ENCODE data around the gene MYO15A. TPM values are rescaled to one million over a fixed set of nuclear protein-coding genes. Genes with fewer than 3 reads are reported as not detected.

The MYO15A gene
- total RNA-seq, 1 experiment from 2014 or later: 0.26 TPM

DNA sequence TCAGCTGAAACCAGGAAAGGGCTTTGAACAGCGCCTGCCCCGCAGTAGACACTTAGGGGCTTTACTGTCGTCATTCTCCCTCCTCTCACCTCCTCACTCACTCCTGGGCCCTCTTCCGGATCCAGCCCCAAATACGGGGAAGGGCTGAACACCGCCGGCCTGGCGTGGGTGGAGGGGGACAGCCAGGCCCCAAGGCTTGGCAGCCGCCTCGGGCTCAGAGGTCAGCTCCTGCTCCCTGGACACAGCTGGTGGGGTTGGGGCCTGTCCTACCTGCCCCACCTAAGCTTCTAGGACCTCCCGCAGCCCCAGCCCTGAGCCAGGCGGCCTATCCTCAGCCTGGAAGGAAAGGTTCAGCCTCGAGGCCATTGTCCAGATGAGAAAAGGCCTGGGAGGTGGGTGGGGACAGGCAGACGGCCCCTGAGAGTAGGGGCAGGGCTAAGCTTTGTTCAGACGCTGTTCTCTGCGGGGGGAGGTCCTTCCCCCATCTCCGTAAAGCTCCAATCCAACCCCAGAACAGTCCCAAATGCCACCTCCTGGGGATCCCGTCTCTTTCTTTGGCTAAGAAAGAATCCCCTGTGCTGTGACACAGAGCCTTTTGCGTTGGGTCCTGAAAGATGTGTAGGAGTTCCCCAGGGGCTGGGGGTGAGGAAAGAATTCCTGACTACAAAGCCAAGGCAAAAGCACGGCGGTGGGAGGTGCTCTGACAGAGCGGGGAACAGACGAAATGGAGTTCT is 116.0 kb downstream of the MYO15A start:
- DNase-seq (no peak), ATAC-seq (no peak)
- Histone ChIP-seq H3K9me2 (replicated peaks; ENCODE audit: low read length) (no peaks in the 10 kb centered on the region), H2AFZ (ENCODE audit: low read length) (peak overlapping the region; percentile 76), H3K27ac (ENCODE audit: low read length) (no peak overlapping the region), H4K20me1 (ENCODE audit: low read length) (no peaks in the 10 kb centered on the region), H3K9ac (ENCODE audit: low read length) (no peak overlapping the region), H3K27me3 (ENCODE audit: low read length) (no peaks in the 10 kb centered on the region), H3K36me3 (ENCODE audit: low read depth, low read length) (no peaks in the 10 kb centered on the region), H3F3A (ENCODE audit: low read length, unreplicated experiment) (no peaks in the 10 kb centered on the region), H3K4me1 (ENCODE audit: insufficient read depth, low read length) (peaks cover 20% of the 10 kb centered on the region), H3K79me2 (ENCODE audit: low read length) (peaks cover 37% of the 10 kb centered on the region), H3K4me3 (ENCODE audit: low read length) (peak overlapping the region; percentile 49; the same call in 1 of the 2 replicates), H3K9me3 (ENCODE audit: low read length) (no peaks in the 10 kb centered on the region), H3K4me2 (ENCODE audit: low read length) (peak overlapping the region; percentile 74)
- BruUV-seq (replicated peaks): no TSS peak
- intact Hi-C loops (cut with micrococcal nuclease): no loop called here
- ChIA-PET POLR2A (ENCODE audit: unreplicated experiment) (no interaction called here), CTCF (no interaction called here)
- TF ChIP-seq EZH2phosphoT487 (IDR thresholded peaks at IDR 0.05; ENCODE audit: borderline replicate concordance, low read length): no peak
- TF ChIP-seq CTCF (conservative IDR thresholded peaks at IDR 0.05; ENCODE audit: low read depth, low read length): no peak
- TF ChIP-seq EZH2 (IDR thresholded peaks at IDR 0.05; ENCODE audit: low read length, unreplicated experiment): no peak

DNA sequence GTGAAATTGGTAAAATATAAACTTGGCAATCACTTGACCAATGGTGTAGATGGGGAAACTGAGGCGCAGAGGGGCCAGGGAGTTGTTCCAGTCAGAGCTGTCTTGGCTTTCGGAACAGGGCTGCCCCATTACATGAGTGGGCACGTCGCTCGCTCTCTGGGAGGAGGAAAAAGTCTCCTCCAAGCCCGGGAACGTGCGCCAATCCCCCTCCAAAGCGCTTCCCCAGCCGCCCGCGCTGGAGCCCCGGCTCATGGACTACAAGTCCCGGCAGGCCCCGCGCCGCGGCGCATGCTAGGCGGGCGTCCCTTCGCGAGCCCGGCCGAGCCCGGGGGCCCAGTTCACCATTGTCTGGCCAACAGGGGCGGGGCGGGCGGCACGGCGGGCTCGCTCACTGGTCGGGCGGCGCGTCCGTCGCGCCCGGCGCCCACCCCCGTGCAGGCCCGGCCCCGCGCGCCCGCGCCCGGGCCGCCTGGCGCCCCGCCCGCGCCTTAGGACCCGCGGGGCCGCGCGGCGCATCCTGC is 116.6 kb downstream of the MYO15A start, which contains the start of gene LLGL1:
Gene LLGL1, plus strand, starts transcription at position 515 of the 521 bp plus-strand sequence. CDS start 48 bp downstream, outside the sequence.
- no peaks in the 10 kb centered on the region for H4K20me1 ChIP-seq (ENCODE audit: low read length)
- peak within 1 kb of the TSS; percentile 68 for H3K9ac ChIP-seq (ENCODE audit: low read length)
- H3F3A ChIP-seq (ENCODE audit: low read length, unreplicated experiment): no peaks in the 10 kb centered on the region
- ATAC-seq: peak; percentile 91
- BruUV-seq (replicated peaks): no TSS peak
- no peak within 1 kb of the TSS for H3K27ac ChIP-seq (ENCODE audit: low read length)
- no peaks in the 10 kb centered on the region for H3K9me2 ChIP-seq (replicated peaks; ENCODE audit: low read length)
- ChIA-PET CTCF (interaction anchor here (0.6 kb wide), 1 partner anchor 112 kb away, joined by 3 read pairs; no protein-coding TSS in a partner anchor), POLR2A (ENCODE audit: unreplicated experiment) (interaction anchor here (0.6 kb wide), 1 partner anchor 84 kb away, joined by 21 read pairs; no protein-coding TSS in a partner anchor)
- DNase-seq: peak; percentile 97
- intact Hi-C loops (cut with micrococcal nuclease): no loop called here
- no peaks in the 10 kb centered on the region for H3K9me3 ChIP-seq (ENCODE audit: low read length)
- H3K27me3 ChIP-seq (ENCODE audit: low read length): no peaks in the 10 kb centered on the region
- peaks cover 37% of the 10 kb centered on the region for H3K79me2 ChIP-seq (ENCODE audit: low read length)
- H3K4me1 ChIP-seq (ENCODE audit: insufficient read depth, low read length): peaks cover 20% of the 10 kb centered on the region
- H3K36me3 ChIP-seq (ENCODE audit: low read depth, low read length): no peaks in the 10 kb centered on the region
- peak within 1 kb of the TSS; percentile 87 for H2AFZ ChIP-seq (ENCODE audit: low read length)
- peak within 1 kb of the TSS; percentile 99 for H3K4me2 ChIP-seq (ENCODE audit: low read length)
- TF ChIP-seq EZH2 (IDR thresholded peaks at IDR 0.05; ENCODE audit: low read length, unreplicated experiment): no peak
- no peak for TF ChIP-seq CTCF (conservative IDR thresholded peaks at IDR 0.05; ENCODE audit: low read depth, low read length)
- TF ChIP-seq EZH2phosphoT487 (IDR thresholded peaks at IDR 0.05; ENCODE audit: borderline replicate concordance, low read length): no peak
- peak within 1 kb of the TSS; percentile 88 for H3K4me3 ChIP-seq (ENCODE audit: low read length)

Measured in PC-3 (cell line).